Colon (tissue), 2 donors: Measurements from ENCODE around the gene ADAP1.
"Not testable (repeated sequence)": the region's sequence is repeated elsewhere in the genome, so short reads cannot be mapped to it uniquely, and the experiment has no call there.

Experiments used
- FAIRE-seq: peaks from 2 replicates; lab custom pipeline; 2012; peaks lifted over from hg19 to GRCh38; lab: Jason Lieb, UNC
- donor health status: control.
- donor health status: control.

ADAP1 gene

GRCh38 chr7:880450-880849, 74.0 kb downstream of the ADAP1 start:
- FAIRE-seq = no peak

- FAIRE-seq = no peak
These were observed 74.8 kb downstream of the ADAP1 start for GRCh38 chr7:879706-880105.

GRCh38 chr7:879093-879492, 75.4 kb downstream of the ADAP1 start:
- no peak for FAIRE-seq

DNA sequence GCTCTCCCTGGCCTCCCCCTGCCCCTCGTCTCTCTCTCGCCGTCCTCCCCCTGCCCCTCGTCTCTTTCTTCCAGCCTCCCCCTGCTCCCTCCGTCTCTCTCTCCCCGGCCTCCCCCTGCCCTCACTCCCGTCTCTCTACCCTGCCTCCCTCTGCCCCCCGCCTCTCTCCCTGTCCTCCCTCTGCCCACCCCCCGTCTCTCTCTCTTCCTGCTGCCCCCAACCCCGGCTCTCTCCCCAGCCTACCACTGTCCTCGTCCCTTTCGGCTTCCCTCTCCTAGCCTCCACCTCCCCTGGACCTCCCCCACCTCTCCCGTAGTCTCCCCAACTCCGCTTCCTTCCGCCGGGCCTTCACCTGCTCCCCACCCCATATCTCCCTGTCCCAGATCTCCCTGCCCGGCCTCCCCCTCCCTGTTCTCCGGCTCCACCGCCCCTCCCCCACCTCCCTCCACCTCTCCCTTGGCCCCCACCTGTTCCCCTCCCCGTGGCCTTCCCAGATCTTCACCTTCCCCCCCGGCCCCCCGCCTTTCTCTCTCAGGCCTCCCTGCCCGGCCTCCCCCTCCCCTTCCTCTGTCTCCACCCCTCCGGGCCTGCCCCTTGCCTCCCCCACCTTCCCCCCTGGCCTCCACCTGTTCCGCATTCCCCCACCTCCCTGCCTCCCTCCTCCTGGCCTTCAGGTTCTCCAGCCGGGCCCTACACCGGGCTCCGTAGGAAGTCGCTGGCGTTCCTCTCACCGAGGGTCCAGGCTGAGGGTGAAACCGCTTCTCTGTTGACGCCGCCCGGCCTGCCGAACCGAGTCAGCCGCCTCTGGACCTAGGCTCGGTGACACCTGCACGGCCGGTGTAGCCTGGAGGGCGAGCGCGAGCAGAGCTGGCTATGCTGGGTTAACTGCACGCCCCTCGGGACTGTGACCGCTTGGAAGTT, 76.9 kb downstream of the ADAP1 start:
- FAIRE-seq = no peak

DNA sequence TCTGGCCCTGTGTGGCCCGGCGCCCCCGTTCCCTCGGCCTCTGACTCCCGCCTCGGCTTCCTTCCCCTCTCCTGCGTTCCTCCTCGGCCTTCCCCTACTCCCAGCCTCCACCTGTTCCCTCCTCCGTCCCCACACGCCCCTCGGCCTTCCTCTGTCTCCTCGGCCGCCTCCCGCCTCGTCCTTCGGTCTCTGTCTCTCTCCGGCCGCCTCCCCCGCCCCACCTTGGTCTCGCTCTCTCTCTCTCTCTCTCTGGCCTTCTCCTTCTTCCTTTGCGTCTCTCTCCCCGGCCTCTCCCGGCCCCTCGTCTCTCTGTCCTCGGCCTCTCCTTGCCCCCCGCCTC, 77.5 kb downstream of the ADAP1 start:
- FAIRE-seq = no peak

DNA sequence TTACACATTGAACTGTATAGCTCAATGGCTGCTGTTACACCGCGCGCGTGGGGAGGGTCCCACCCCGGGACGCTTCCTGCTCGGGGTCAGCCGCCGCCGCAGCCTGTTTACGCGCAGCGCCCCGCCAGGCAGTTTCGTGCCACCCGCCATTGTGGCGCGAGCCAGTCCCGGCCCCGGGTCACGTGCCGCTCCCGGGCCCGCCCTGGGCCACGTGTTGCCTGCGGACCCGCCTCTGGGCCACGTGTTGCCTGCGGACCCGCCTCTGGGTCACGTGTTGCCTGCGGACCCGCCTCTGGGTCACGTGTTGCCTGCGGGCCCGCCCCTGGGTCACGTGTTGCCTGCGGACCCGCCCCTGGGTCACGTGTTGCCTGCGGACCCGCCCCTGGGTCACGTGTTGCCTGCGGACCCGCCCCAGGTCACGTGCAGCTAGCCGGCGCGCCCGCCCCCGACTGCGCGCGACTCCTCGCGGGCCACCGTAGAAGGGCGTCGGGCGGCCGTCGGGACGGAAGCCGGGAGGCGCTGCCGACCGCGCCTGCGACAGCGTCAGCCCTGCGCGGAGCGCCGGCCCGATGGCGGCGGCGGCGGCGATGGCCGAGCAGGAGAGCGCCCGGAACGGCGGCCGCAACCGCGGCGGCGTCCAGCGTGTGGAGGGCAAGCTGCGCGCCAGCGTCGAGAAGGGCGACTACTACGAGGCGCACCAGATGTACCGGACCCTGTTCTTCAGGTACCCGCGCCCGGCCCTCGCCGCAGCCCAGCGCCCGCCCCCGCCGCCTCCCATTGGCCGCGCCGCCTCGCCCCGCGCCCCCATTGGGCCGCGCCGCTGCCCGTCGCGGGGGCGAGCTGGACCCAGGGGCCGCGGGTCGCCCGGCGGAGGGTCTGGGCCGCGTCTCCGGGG, 78.2 kb downstream of the ADAP1 start, which contains the start of gene GET4:
Gene GET4 (plus strand): TSS at position 478 of the 895 bp plus-strand sequence. CDS start 92 bp downstream, at position 570.
- FAIRE-seq = no peak

DNA sequence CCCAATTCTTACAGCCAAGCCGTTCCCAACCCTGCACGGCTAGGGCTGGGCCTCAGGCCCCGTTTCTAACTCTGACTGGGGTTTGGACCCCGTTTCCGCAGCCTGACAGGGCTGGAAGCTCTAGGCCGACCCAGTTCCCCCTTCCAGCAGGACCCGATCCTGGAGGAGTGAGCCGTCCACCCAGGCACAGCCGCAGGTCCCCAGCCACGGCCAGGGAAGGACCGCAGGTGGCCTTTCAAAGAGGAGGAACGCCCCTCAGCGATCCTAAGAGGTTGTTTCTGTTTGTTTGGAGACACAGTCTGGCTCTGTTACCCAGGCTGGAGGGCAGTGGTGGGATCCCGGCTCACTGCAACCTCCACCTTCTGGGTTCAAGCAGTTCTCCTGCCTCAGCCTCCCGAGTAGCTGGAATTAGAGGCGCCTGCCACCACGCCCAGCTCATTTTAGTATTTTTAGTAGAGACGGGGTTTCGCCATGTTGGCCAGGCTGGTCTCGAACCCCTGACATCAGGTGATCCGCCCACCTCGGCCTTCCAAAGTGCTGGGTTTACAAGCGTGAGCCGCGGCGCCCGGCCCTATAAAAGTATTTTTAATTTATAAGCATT, 78.9 kb downstream of the ADAP1 start:
- no peak for FAIRE-seq

DNA sequence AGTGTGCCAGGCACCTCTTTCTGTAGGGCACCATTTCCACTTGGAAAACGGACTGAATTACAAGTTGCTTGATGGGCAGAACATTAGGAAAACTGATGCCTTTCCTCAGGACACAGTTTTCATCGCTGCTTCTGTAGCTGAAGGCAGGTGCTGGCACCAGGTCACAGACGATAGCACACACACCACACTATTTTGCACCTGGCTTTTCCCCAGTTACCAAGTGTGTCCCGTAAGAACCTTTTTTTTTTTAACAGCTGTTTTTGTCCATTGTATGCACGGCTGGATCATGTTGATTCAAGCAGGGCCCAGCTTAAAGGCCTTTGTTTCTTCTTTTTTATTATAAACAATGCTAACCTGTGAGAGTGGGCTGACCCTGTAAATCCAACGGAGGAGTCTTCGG, 79.4 kb downstream of the ADAP1 start:
- FAIRE-seq = no peak

- no peak for FAIRE-seq
These were observed 80.3 kb downstream of the ADAP1 start for GRCh38 chr7:874031-874749.

GRCh38 chr7:873367-874002, 81.0 kb downstream of the ADAP1 start:
- no peak for FAIRE-seq

DNA sequence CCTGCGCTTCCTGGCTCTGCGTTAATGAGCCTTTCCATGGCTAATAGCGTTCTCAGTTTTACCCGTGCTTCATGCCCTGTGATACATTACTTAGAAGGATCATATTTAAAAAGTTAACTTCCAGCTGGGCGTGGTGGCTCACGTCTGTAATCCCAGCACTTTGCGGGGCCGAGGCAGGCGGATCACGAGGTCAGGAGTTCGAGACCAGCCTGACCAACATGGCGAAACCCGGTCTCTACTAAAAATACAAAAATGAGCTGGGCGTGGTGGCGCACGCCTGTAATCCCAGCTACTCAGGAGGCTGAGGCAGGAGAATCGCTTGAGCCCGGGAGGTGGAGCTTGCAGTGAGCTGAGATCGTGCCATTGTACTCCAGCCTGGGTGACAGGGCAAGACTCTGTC, 81.8 kb downstream of the ADAP1 start:
- not testable (repeated sequence) for FAIRE-seq

GRCh38 chr7:871900-872537, 82.5 kb downstream of the ADAP1 start:
- FAIRE-seq = no peak

GRCh38 chr7:869348-869747, 85.1 kb downstream of the ADAP1 start:
- FAIRE-seq = no peak

GRCh38 chr7:868189-868486, 86.3 kb downstream of the ADAP1 start:
- no peak for FAIRE-seq

GRCh38 chr7:867406-868188, 86.9 kb downstream of the ADAP1 start:
- FAIRE-seq = no peak

DNA sequence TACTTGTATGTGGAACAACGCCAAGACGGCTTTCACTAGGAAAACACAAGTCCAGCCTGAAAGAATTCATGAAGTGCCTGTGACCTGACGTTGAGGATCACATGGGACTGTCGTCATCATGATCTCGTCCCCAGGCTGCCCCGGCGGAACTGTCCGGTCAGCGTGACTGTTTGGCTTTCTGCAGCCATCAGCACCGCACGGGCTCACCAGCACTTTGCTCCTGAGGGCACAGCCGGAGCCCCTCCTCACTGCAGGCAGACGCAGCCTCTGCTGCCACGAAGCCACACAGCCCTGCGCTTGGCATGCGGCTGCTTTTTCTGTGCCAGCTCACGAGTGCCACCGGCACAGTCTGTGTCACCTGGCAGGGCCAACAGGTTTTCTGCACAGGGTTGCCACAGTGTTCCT, 87.5 kb downstream of the ADAP1 start:
- no peak for FAIRE-seq

DNA sequence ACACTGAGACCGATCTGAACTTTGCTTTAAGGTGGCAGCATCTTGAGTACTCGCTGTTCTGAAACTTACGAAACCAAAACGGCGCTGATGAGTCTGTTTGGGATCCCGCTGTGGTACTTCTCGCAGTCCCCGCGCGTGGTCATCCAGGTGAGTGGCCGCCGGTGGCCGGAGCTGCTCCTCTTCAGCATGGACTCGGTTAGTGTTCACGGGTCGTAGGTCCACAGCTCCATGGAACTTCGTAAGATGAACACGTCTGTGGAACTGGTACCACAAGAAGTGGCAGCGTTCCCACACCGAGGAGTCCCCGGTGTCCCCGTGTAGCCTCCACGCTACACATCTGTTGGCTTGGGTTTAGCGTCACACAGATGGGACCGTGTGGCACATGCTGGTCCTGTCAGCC, 88.6 kb downstream of the ADAP1 start:
- no peak for FAIRE-seq

GRCh38 chr7:863106-863505, 91.4 kb downstream of the ADAP1 start:
- FAIRE-seq = no peak

- no peak for FAIRE-seq
These were observed 92.3 kb downstream of the ADAP1 start for GRCh38 chr7:862157-862556.

- no peak for FAIRE-seq
These were observed 93.3 kb downstream of the ADAP1 start for GRCh38 chr7:861222-861621.
